Stimulated activated effector memory CD8-positive, alpha-beta T cell treated with anti-CD3 and anti-CD28 coated beads, Interleukin-12 subunit alpha, Interleukin-12 subunit beta, amount 100 ng/mL, for 72 hours (primary cell): ENCODE results near the gene ATXN1.

Experiments
- ATAC-seq: fragments of 150-1000 bp; cut with Tn5 transposase; 2 replicates; pipeline ENCODE4 v1.10.0; 2021
- DNase-seq, 2 donors: peaks; one replicate each; pipeline ENCODE4 v3.0.0; 2021 to 2022; ENCODE audit warnings: low spot score in 2 of 2
- H3K27ac Mint-ChIP-seq: one replicate; pipeline ENCODE4 v1.8.0; 2022; ENCODE audit warnings: mild to moderate bottlenecking, mixed read lengths
- H3K36me3 Mint-ChIP-seq: one replicate; pipeline ENCODE4 v1.8.0; 2022; ENCODE audit warnings: mild to moderate bottlenecking, mixed read lengths
- H3K4me1 Mint-ChIP-seq: one replicate; pipeline ENCODE4 v1.8.0; 2022; ENCODE audit warnings: mixed read lengths
- H3K4me3 Mint-ChIP-seq: one replicate; pipeline ENCODE4 v1.8.0; 2022; ENCODE audit warnings: mild to moderate bottlenecking, mixed read lengths
- H3K9me3 Mint-ChIP-seq: one replicate; pipeline ENCODE4 v1.8.0; 2022; ENCODE audit warnings: mixed read lengths

Gene ATXN1

DNA sequence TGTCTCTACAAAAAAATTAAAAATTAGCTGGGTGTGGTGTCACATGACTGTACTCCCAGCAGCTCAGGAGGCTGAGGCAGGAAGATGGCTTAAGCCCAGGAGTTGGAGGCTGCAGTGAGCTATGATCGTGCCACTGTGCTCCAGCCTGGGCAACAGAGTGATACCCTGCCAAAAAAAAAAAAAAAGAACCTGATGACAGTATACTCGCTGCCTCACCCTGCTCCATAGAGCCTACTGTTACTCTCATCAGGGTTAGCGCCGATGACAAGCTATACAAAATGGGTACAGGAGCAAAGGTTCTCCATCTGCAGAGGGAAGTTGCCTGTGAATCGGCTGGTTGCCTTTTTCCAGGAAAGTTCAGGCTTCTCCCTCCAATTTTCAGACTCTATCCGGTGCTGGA, 469.5 kb downstream of the ATXN1 start:
- DNase-seq (no peak), ATAC-seq (no peak)
- Mint-ChIP-seq H3K9me3 (no peaks in the 10 kb centered on the region), H3K27ac (no peak overlapping the region), H3K4me1 (peaks cover 6% of the 10 kb centered on the region), H3K36me3 (peaks cover 8% of the 10 kb centered on the region), H3K4me3 (no peak overlapping the region)

DNA sequence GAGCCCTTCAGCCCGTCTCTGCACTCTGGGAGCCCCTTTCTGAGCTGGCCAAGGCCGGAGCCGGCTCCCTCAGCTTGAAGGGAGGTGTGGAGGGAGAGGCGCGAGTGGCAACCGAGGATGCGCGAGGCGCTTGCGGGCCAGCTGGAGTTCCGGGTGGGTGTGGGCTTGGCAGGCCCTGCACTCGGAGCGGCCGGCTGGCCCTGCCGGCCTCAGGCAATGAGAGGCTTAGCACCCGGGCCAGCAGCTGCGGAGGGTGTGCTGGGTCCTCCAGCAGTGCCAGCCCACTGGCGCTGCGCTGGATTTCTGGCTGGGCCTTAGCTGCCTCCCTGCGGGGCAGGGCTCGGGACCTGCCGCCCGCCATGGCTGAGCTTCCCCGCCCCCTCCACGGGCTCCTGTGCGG, 473.1 kb downstream of the ATXN1 start:
- Mint-ChIP-seq H3K36me3 (no peaks in the 10 kb centered on the region), H3K27ac (no peak overlapping the region), H3K4me1 (no peaks in the 10 kb centered on the region), H3K4me3 (no peak overlapping the region), H3K9me3 (no peaks in the 10 kb centered on the region)
- ATAC-seq: no peak
- no peak for DNase-seq

DNA sequence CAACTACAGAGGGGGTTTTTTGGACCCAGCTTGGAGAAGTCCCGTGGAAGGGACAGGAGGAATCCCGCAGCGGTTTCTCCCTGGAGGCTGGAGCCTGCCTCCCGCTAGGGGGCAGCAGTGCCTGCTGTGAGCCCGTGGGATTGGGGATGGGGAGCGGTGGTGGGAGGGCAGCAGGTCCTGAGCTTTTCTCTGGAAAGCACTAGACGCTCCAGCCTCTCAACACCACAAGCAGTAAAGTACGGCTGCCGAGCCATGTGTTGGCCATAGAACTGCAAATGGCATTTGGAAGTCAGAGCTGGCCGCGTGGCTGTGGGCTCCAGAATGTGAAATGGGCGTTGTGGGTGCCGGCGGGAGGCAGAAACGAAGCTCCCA, 475.1 kb downstream of the ATXN1 start:
- peak; percentile 49 to 59 for DNase-seq
- ATAC-seq: peak; percentile 60
- Mint-ChIP-seq H3K4me3 (no peak overlapping the region), H3K27ac (no peak overlapping the region), H3K9me3 (no peaks in the 10 kb centered on the region), H3K4me1 (no peaks in the 10 kb centered on the region), H3K36me3 (no peaks in the 10 kb centered on the region)

DNA sequence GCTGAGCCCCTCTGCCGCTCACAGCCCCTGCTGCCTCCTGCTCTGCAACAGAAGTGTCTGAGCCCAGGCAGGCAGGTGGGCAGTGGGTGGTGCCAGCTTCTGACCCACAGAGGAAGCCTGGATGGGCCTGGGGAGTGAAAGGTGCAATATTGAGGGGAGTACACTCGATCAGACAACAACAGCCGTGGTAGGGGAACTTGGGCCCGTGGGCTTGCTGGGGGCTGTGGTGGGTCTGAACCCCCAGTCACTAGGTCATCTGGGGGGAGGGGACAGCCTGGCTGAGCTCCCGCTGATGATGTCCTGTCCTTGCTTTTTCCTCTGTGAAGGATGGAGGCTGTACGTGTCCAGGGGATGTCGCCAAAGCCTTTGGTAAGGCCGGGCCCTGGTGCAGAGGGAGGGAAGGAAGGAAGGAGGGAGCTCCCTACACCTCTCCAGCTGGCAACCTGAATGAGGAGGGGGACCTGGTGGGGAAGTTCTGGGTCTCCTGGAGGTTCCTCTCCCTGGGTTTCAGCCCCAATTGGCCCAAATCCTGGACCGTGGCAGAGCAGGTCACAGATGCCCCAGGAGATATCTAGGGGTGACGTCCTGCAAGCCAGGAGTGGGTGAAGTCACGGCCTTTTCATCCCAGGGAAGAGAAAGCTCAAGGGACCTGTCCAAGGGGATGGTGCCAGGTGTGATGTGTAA, 475.7 kb downstream of the ATXN1 start:
- no peaks in the 10 kb centered on the region for H3K4me1 Mint-ChIP-seq
- H3K27ac Mint-ChIP-seq: no peak overlapping the region
- DNase-seq: no peak
- no peak overlapping the region for H3K4me3 Mint-ChIP-seq
- H3K36me3 Mint-ChIP-seq: no peaks in the 10 kb centered on the region
- peak; percentile 33 for ATAC-seq
- no peaks in the 10 kb centered on the region for H3K9me3 Mint-ChIP-seq

DNA sequence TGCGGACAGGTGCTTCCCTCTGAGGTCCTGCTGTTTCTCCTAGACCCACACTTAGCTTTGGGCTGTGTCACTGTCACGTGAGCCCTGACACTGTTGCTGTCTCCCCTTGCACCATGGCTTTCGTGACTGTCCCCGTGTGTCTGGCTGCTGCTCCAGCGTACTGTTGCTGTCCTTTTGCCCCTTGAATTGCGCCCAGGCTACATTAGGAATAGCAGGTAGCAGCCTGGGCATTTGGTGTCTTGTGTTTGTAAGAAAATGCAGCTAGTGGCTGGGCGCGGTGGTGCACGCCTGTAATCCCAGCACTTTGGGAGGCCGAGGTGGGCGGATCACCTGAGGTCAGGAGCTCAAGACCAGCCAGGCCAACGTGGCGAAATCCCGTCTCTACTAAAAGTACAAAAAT, 476.8 kb downstream of the ATXN1 start:
- no peak overlapping the region for H3K27ac Mint-ChIP-seq
- ATAC-seq: no peak
- no peak for DNase-seq
- no peaks in the 10 kb centered on the region for H3K9me3 Mint-ChIP-seq
- no peaks in the 10 kb centered on the region for H3K4me1 Mint-ChIP-seq
- no peak overlapping the region for H3K4me3 Mint-ChIP-seq
- H3K36me3 Mint-ChIP-seq: no peaks in the 10 kb centered on the region

DNA sequence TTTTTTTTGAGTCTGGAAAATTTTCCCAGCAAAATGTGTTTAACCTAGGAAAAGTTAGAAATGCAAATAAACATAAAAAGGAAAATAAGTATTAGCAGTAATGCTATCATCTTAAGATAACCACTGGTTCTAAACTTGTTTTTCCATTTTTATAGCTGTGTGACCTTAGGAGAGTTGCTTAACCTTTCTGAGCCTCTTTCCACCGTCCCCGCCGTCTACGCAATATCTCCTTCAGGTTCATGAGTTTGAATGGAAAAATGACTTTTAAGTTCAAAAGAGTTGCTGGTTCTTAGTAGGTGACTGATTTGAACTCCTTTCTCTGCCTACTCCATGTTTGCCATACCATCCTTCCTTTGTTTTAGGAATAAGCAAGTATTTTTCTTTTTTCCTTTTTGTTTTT, 478.9 kb downstream of the ATXN1 start:
- no peak for ATAC-seq
- no peaks in the 10 kb centered on the region for H3K36me3 Mint-ChIP-seq
- peaks cover 11% of the 10 kb centered on the region for H3K4me1 Mint-ChIP-seq
- no peak for DNase-seq
- H3K4me3 Mint-ChIP-seq: no peak overlapping the region
- no peak overlapping the region for H3K27ac Mint-ChIP-seq
- H3K9me3 Mint-ChIP-seq: no peaks in the 10 kb centered on the region

DNA sequence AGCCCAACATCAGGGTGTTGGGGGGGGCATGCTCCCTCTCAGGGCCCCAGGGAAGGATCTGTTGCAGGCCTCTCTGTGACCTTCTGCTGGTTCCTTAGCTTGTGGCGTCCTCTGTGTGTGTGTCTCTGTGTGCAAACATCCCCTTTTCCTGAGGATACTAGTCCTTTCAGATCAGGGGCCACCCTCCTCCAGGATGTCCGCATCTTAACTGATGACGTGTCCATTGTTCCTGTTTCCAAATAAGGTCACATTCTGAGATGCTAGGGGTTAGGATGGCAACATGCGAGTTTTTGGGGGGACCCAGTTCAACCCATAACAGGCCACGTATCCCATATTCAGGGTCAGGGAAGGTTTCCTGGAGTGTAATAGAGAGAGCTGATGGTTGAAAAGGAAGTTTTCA, 482.0 kb downstream of the ATXN1 start:
- no peak for ATAC-seq
- Mint-ChIP-seq H3K4me3 (no peak overlapping the region), H3K9me3 (no peaks in the 10 kb centered on the region), H3K4me1 (peaks cover 13% of the 10 kb centered on the region), H3K36me3 (no peaks in the 10 kb centered on the region), H3K27ac (no peak overlapping the region)
- DNase-seq: no peak

DNA sequence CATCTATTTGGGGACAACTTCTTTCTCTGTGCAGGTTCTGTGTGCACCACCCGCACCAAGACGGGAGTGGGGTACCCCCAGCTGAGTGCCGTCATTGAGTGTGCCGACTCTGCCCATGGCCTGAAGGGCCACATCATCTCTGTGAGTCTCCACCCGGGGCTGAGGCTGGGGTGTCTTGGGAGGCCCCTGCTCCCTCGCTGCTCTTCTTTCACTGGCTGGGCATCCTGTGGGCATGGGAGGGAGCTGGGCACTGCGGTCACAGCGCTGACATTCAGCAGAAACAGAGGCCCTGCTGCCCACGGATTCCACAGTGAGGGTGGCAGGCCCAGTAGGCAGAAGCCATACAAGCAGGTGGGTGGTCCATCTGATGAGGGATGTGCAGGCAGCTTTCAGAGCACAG, 482.5 kb downstream of the ATXN1 start:
- H3K4me3 Mint-ChIP-seq: no peak overlapping the region
- peaks cover 13% of the 10 kb centered on the region for H3K4me1 Mint-ChIP-seq
- no peaks in the 10 kb centered on the region for H3K9me3 Mint-ChIP-seq
- DNase-seq (no peak), ATAC-seq (no peak)
- no peaks in the 10 kb centered on the region for H3K36me3 Mint-ChIP-seq
- H3K27ac Mint-ChIP-seq: no peak overlapping the region

DNA sequence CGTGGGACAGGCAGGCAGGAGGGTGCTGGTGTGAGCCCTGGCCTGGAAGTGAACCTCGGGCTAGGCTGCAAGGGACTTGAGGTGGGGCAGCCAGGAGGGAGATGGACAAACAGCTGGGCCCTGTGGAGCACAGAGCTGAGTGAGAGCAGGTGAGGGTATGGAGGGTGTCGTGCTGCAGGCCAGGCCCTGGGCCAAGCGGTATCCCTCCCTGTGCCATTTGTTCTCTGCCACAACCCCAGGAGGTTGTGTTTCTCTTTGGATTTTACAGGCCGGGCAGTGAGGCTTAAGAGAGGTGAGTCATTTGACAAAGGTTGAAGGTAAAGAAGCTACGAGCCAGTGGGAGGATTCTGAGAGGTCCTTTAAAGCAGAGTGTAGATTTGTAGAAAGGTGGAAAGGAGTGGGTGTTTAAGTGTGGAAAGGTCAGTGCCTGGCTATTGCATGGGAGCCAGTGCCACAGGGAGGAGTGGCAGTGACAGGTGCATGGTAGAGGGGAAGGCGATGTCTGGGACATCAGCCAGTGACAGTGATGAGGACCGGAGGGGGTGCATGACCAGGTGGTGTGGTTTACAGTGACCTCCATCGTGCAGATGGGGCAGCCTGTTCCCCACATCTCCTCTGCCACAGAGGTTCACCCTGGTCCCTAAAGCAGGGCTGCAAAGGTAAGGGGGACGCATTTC, 483.1 kb downstream of the ATXN1 start:
- Mint-ChIP-seq H3K4me1 (peaks cover 13% of the 10 kb centered on the region), H3K36me3 (no peaks in the 10 kb centered on the region), H3K27ac (no peak overlapping the region), H3K9me3 (no peaks in the 10 kb centered on the region), H3K4me3 (no peak overlapping the region)
- ATAC-seq: no peak
- no peak for DNase-seq

DNA sequence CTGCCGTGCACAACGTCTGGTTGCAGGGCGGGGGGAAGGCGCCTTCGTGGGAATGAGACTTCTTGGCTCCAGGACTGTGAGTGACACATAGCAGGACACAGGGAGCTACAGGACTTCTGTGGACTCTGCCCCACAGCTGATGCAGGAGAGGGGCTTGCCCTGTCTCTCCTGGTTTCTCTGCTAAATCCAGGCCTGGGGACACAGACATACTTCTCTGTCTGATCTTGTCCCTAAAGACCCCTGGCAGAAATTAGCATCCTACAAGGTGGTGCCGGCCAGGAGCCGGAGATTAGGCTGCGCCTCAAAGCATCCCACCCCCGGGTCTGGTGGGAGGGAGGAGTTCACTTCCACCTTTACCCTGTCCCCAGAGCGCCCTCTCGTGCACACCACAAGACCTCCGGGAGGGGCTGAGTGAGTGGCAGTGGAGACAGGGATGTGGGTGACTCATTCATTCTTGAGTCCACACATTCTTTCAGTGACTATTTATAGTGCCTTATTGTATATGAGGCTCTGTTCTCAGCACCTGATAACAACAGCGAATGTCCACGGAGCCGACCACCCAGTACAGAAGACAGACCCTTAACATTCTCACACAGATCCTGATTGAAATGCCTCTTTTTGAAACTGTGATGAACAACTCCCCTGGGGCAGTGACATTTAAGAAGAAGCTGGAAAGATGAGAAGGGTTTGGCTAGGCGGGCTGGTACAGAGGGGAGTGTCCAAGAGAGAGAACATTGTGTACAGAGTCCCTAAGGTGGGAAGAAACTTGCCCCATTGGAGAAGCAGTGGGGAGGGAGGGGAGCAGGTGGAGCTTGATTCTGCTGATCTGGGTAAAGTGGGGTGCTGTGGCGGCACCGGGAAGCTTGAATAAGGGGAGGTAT, 483.9 kb downstream of the ATXN1 start:
- Mint-ChIP-seq H3K27ac (peak overlapping the region; percentile 46), H3K9me3 (no peaks in the 10 kb centered on the region), H3K36me3 (no peaks in the 10 kb centered on the region), H3K4me1 (peaks cover 13% of the 10 kb centered on the region), H3K4me3 (no peak overlapping the region)
- ATAC-seq (peak; percentile 88), DNase-seq (no peak)

DNA sequence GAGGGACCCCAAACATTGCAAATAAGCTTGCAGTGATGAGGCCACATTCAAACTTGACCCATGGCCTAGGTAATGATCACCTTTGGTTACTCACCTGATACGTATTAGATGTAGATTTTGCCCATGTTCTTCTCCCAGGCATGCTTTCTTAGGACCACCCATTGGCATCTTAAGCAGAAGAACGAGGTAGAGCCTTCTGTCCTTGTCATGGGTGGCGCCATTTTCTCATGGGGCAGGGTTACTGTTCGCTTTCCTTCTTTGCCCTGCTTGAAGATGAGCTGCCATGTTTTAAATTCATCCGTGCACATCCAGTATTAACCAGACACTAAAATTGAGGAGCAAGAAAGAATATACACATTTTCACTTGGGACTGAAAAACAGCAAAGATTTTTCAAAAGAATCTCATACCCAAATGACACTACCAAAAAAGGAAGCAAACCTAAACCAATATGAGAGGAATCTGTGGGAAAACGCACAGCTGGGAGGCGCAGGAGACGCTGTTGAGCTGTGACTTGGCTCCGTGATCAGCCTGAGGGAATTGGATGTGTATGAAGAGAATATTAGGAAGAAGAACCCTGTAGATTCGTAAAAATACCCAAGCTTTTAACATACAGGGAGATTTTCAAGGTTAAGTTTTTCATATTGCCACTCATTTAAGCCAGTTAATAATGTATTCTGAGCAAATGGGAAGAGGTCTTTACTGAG, 486.2 kb downstream of the ATXN1 start:
- Mint-ChIP-seq H3K4me1 (peaks cover 13% of the 10 kb centered on the region), H3K9me3 (no peaks in the 10 kb centered on the region), H3K4me3 (no peak overlapping the region), H3K36me3 (no peaks in the 10 kb centered on the region), H3K27ac (no peak overlapping the region)
- ATAC-seq (no peak), DNase-seq (no peak)

DNA sequence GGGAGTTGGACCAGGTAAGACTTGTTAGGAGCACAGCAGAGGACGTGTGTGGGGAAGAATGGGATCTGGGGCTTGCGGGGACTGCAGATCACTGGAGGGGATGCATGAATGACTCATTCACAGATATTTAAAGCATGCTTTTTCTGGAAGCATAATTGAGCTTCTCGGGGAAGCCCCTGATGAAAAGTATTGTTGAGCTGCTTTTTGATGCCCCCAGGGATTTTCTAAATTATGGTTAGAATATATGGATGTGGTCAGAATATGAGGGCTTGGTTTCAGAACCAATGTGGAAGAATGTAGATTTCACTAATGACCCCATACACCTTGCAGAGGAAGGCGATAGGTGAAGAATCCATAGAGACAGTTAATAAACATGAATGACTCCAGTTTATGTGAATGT, 486.8 kb downstream of the ATXN1 start:
- Mint-ChIP-seq H3K27ac (no peak overlapping the region), H3K4me1 (peaks cover 13% of the 10 kb centered on the region), H3K9me3 (no peaks in the 10 kb centered on the region), H3K4me3 (no peak overlapping the region), H3K36me3 (no peaks in the 10 kb centered on the region)
- no peak for ATAC-seq
- DNase-seq: no peak

DNA sequence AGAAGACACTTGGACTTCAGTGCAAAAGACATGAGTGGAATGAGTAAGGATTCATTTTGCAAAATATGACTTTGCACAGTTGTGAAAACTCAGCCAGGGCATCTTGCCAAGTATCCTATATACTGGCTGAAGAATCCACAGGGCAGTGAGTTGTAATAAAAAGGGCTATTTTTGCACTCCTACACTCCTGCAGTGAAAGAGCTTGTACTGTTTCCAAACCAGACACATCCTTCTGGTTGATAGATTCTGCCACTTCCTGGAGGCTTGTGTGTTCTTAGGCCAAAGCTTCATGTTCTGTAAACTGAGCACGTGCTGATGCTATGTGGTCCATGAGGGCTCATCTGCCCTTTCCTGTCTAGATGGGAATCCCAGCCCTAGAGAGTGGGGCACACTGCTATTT, 488.0 kb downstream of the ATXN1 start:
- no peaks in the 10 kb centered on the region for H3K36me3 Mint-ChIP-seq
- ATAC-seq: no peak
- no peak overlapping the region for H3K27ac Mint-ChIP-seq
- H3K9me3 Mint-ChIP-seq: no peaks in the 10 kb centered on the region
- DNase-seq: no peak
- peaks cover 10% of the 10 kb centered on the region for H3K4me1 Mint-ChIP-seq
- H3K4me3 Mint-ChIP-seq: no peak overlapping the region

DNA sequence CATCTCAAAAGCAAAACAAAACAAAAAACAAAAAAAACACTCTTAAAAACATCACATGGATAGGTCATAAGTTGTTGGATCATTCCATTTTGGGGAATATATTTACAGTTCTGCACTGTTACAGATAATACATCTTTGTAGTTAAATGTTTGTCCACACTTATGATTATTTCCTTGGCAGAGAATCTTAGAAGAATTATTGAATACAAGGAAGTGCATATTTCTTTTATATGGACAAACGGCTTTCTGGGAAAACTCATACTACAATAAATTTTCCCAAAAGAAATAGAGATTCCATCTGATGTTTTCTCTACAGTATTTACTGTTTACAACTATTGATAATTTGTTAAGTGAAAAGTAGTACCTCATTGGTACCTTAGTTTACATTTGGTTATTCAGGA, 489.1 kb downstream of the ATXN1 start:
- no peaks in the 10 kb centered on the region for H3K36me3 Mint-ChIP-seq
- ATAC-seq: no peak

DNA sequence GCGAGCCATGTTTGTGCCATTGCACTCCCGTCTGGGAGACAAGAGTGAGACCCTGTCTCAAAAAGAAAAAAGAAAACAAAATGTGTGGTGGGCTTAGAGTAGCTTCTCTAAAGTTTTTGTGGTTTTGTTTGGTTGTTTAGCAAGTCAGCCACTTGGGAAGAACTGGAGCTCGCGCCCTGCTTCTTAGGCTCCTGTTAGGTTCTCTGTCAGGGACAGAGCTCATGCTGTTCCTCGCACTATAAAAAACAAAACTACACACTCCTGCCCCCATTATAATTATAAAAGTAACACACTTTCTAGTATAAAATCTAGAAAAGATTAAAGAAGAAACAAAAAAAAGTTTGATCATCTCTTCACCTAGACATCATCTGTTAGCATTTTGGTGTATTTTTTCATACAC, 489.8 kb downstream of the ATXN1 start:
- H3K4me3 Mint-ChIP-seq: no peak overlapping the region
- H3K36me3 Mint-ChIP-seq: no peaks in the 10 kb centered on the region
- no peaks in the 10 kb centered on the region for H3K4me1 Mint-ChIP-seq
- DNase-seq: no peak
- no peak for ATAC-seq
- no peak overlapping the region for H3K27ac Mint-ChIP-seq
- no peaks in the 10 kb centered on the region for H3K9me3 Mint-ChIP-seq

More for the DNA sequence above, 489.1 kb downstream of the ATXN1 start:
- Mint-ChIP-seq H3K4me3 (no peak overlapping the region), H3K9me3 (no peaks in the 10 kb centered on the region), H3K27ac (no peak overlapping the region), H3K4me1 (no peaks in the 10 kb centered on the region)
- DNase-seq: no peak
